ENCODE data around the gene PTGES2. TPM values are rescaled to one million over a fixed set of nuclear protein-coding genes. Genes with fewer than 3 reads are reported as not detected.

PTGES2 gene
- total and polyA plus RNA-seq, 2 of the 13 experiments (the other 11 are each of a cell fraction or from before 2014, with no cell fraction given) = 63.7 to 79.8 TPM

DNA sequence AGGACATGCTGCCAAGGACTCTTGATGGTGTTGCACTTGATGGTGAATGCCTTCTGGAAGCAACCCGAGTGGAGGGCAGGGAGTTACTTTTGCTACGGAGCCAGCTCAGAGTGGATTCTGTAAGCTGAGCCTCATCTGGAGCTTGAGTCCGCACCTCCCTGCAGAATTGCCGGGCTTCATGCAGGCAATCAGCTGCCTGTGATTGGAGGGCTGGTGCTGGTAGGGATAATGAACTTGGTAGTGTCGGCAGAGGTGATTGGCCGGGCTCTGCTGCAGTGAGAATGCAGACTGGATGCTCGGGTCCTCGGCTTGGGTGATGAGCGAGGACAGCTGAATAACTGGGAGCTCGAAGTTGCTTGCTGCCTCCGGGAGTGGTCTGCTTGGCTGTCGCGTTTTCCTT lies 36.4 kb downstream of the PTGES2 start (continued):
- TF ChIP-seq NFKBIZ (CRISPR knock-in tag; IDR thresholded peaks at IDR 0.05) (no peak), CENPT (CRISPR knock-in tag; IDR thresholded peaks at IDR 0.05; ENCODE audit: low read depth) (no peak)

DNA sequence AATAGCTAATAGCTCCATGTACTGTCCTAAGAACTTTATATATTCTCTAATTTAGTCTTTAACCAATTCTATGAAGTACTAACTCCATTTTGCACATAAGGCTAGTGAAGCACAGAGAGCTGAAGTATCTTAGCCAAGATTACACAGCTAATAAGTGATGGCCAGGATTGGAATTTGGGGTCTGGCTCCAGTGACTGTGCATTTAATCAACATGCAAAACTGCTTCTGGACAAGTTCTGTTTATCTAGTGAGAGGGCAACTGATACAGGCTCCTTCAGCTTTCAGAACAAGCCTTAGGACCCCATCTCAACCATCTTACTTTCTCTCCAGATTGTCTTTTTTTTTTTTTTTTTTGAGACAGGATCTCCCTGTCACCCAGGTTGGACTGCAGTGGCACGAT lies 38.2 kb downstream of the PTGES2 start:
- no peaks in the 10 kb centered on the region for H3K27me3 ChIP-seq (ENCODE audit: control insufficient read depth in 1 of 2, insufficient read depth in 2 of 2, low read length in 2 of 2)
- no peak for DNase-seq (ENCODE audit: low spot score)
- H3K9me3 ChIP-seq (ENCODE audit: low read length) = no peaks in the 10 kb centered on the region
- H3K79me2 ChIP-seq (ENCODE audit: insufficient read depth, low read length) = peaks cover 19% of the 10 kb centered on the region
- intact Hi-C loops (cut with micrococcal nuclease; ENCODE audit: unreplicated experiment) = no loop called here
- no peaks in the 10 kb centered on the region; a peak in 2 of 5 replicates for H3K36me3 ChIP-seq (replicated peaks in 1 of 2; ENCODE audit: control insufficient read depth in 1 of 2, insufficient read depth in 2 of 2, low read length in 2 of 2)
- TF ChIP-seq KLF9 (CRISPR knock-in tag; IDR thresholded peaks at IDR 0.05; ENCODE audit: low read depth) = no peak
- no peak for TF ChIP-seq ATF7 (IDR thresholded peaks at IDR 0.05)
- no peak for TF ChIP-seq ATF7 (CRISPR knock-in tag; IDR thresholded peaks at IDR 0.05)
- no peak for TF ChIP-seq ATM (IDR thresholded peaks at IDR 0.05; ENCODE audit: borderline replicate concordance)
- TF ChIP-seq ZNF230 (CRISPR knock-in tag; IDR thresholded peaks at IDR 0.05) = no peak
- no peak for TF ChIP-seq JUN (CRISPR knock-in tag; IDR thresholded peaks at IDR 0.05)
- no peak for TF ChIP-seq ZC3H4 (CRISPR knock-in tag; IDR thresholded peaks at IDR 0.05; ENCODE audit: borderline replicate concordance)
- no peak for TF ChIP-seq HNRNPLL (IDR thresholded peaks at IDR 0.05; ENCODE audit: low read depth, low read length, poor library complexity, severe bottlenecking)
- no peak for TF ChIP-seq KDM1A (CRISPR knock-in tag; IDR thresholded peaks at IDR 0.05)
- TF ChIP-seq, protein P1, sequence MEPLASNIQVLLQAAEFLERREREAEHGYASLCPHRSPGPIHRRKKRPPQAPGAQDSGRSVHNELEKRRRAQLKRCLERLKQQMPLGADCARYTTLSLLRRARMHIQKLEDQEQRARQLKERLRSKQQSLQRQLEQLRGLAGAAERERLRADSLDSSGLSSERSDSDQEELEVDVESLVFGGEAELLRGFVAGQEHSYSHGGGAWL (CRISPR knock-in tag; IDR thresholded peaks at IDR 0.05) = no peak
- TF ChIP-seq, protein P2, sequence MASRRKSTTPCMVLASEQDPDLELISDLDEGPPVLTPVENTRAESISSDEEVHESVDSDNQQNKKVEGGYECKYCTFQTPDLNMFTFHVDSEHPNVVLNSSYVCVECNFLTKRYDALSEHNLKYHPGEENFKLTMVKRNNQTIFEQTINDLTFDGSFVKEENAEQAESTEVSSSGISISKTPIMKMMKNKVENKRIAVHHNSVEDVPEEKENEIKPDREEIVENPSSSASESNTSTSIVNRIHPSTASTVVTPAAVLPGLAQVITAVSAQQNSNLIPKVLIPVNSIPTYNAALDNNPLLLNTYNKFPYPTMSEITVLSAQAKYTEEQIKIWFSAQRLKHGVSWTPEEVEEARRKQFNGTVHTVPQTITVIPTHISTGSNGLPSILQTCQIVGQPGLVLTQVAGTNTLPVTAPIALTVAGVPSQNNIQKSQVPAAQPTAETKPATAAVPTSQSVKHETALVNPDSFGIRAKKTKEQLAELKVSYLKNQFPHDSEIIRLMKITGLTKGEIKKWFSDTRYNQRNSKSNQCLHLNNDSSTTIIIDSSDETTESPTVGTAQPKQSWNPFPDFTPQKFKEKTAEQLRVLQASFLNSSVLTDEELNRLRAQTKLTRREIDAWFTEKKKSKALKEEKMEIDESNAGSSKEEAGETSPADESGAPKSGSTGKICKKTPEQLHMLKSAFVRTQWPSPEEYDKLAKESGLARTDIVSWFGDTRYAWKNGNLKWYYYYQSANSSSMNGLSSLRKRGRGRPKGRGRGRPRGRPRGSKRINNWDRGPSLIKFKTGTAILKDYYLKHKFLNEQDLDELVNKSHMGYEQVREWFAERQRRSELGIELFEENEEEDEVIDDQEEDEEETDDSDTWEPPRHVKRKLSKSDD (CRISPR knock-in tag; IDR thresholded peaks at IDR 0.05; ENCODE audit: low read depth) = no peak
- TF ChIP-seq ZBTB21 (CRISPR knock-in tag; IDR thresholded peaks at IDR 0.05) = no peak
- TF ChIP-seq KDM5B (CRISPR knock-in tag; IDR thresholded peaks at IDR 0.05; ENCODE audit: borderline replicate concordance) = no peak
- no peak for TF ChIP-seq ZBTB8A (CRISPR knock-in tag; IDR thresholded peaks at IDR 0.05; ENCODE audit: borderline replicate concordance, low read depth)
- TF ChIP-seq FOXA1 (IDR thresholded peaks at IDR 0.05) = no peak
- TF ChIP-seq FOXA1 (CRISPR knock-in tag; IDR thresholded peaks at IDR 0.05) = no peak
- TF ChIP-seq ZC3H13 (CRISPR knock-in tag; IDR thresholded peaks at IDR 0.05) = no peak
- TF ChIP-seq ZNF841 (CRISPR knock-in tag; IDR thresholded peaks at IDR 0.05; ENCODE audit: borderline replicate concordance) = no peak
- TF ChIP-seq RARG (CRISPR knock-in tag; IDR thresholded peaks at IDR 0.05; ENCODE audit: low read depth) = no peak
- no peak for TF ChIP-seq KLF6 (CRISPR knock-in tag; IDR thresholded peaks at IDR 0.05)
- no peak for TF ChIP-seq FOXK1 (CRISPR knock-in tag; IDR thresholded peaks at IDR 0.05; ENCODE audit: borderline replicate concordance, low read depth)
- no peak overlapping the region for H3K4me2 ChIP-seq (ENCODE audit: low read depth, low read length)
- ChIA-PET CTCF (ENCODE audit: low intra/inter-chr PET ratio, low total read pairs) (no interaction called here), POLR2A (interaction anchor here (3.4 kb wide), 1 partner anchor 9 kb away, joined by 17 read pairs; no protein-coding TSS in a partner anchor)
- H3K4me1 ChIP-seq (ENCODE audit: insufficient read depth, low read length) = peaks cover 21% of the 10 kb centered on the region
- FAIRE-seq = no peak
- no TSS peak for BruUV-seq (replicated peaks)
- H3K9ac ChIP-seq (ENCODE audit: insufficient read depth, low read depth, low read length) = no peak overlapping the region
- no peak overlapping the region for H2AFZ ChIP-seq (ENCODE audit: low read length)
- H3K27ac ChIP-seq (ENCODE audit: extremely low read length, insufficient read depth, low read length) = no peak overlapping the region
- H3K4me3 ChIP-seq (replicated peaks in 1 of 3; ENCODE audit: insufficient read depth in 1 of 3, low read depth in 2 of 3, low read length in 3 of 3) = no peak overlapping the region
- 81% methylated on average over 1 of the region's 1 CpG for WGBS (ENCODE audit: low lambda C conversion rate)
- in situ Hi-C loops (cut with HindIII; ENCODE audit: extremely low pct_ligation_motif_present, low pct_unique_long_range_greater_than_20kb) = no loop called here
- ATAC-seq = no peak
- H4K20me1 ChIP-seq (ENCODE audit: insufficient read depth, low read length) = no peaks in the 10 kb centered on the region
